Bronchial epithelial cell (primary cell): Measurements from ENCODE around the gene EPS8L3. TPM values are rescaled to one million over a fixed set of nuclear protein-coding genes. Genes with fewer than 3 reads are reported as not detected.
A peak's percentile ranks its signal among the peaks of the same experiment; 100 is the strongest.
"Not testable (repeated sequence)": the region's sequence is repeated elsewhere in the genome, so short reads cannot be mapped to it uniquely, and the experiment has no call there.

Experiments used
- DNase-seq: peaks from one replicate; pipeline ENCODE4 v3.0.0-alpha.2; 2010; ENCODE audit warnings: low read depth
- FAIRE-seq: peaks from 2 replicates; lab custom pipeline; 2011; peaks lifted over from hg19 to GRCh38; lab: Jason Lieb, UNC
- H3K27me3 ChIP-seq: 2 replicates; pipeline ENCODE4 v1.5.1; 2011; ENCODE audit warnings: low read length; ENCODE audit not compliant: control insufficient read depth, insufficient read depth
- H3K36me3 ChIP-seq: 2 replicates; pipeline ENCODE4 v1.5.1; 2011; ENCODE audit warnings: low read length; ENCODE audit not compliant: control insufficient read depth, insufficient read depth
- H3K4me3 ChIP-seq: 2 replicates; pipeline ENCODE4 v1.5.1; 2011; ENCODE audit warnings: mild to moderate bottlenecking, low read depth, low read length, control low read depth
- CTCF ChIP-seq: IDR thresholded peaks from 2 replicates; pipeline ENCODE4 v1.5.1; 2011; ENCODE audit warnings: mild to moderate bottlenecking, moderate library complexity, low read length, control low read depth, inconsistent platforms; ENCODE audit not compliant: insufficient read depth, severe bottlenecking
- total RNA-seq: library from RNA; depleted of rRNA; stranded (reverse); fragments of >200 nt; gene quantifications from 2 replicates; pipeline ENCODE4 v1.2.1, GENCODE V29; 2014

The EPS8L3 gene
- total RNA-seq, 1 donor from 2014 or later, result not detected

DNA sequence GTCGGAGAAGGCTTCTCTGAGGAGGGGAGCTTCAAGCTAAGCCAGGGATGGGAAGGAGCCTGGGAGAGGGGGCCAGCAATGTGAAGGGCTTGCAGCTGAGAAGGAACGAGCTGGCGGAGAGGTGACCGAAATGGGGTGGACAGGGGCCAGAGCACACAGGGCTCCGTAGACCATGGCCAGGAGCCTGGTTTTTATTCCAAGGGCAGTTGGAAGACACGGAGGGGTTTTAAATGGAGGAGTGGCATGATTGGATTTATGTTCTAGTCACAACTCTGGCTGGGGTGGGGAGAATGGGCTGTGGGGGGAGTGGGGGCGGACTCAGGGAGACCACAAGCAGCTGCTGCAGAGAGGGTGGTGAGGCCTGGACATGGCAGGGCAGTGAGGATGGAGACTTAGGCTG lies 5.1 kb upstream of the EPS8L3 start:
- H3K4me3 ChIP-seq, result no peak overlapping the region
- FAIRE-seq (no peak), DNase-seq (no peak)
- no peaks in the 10 kb centered on the region for H3K36me3 ChIP-seq
- no peaks in the 10 kb centered on the region for H3K27me3 ChIP-seq
- TF ChIP-seq CTCF, result no peak

DNA sequence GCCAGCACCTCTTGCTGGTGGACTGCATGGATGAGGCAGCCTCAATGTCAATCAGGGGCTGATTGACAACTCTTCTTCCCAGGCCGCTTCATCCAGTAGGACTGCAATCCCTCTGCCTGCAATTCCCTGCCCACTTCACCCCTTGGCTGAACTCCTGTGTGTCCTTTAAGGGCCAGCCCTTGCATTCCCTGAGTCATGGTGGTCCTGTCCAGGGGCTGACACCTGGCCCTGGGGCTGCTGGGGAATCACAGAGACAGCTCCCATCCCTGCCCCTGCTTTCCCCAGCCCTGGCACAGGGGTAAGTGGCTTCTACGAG lies 4.6 kb upstream of the EPS8L3 start:
- TF ChIP-seq CTCF, result no peak
- Histone ChIP-seq H3K27me3 (no peaks in the 10 kb centered on the region), H3K36me3 (no peaks in the 10 kb centered on the region), H3K4me3 (no peak overlapping the region)
- FAIRE-seq (no peak), DNase-seq (no peak)

GRCh38 chr1:109767637-109768334 lies 4.1 kb upstream of the EPS8L3 start:
- H3K4me3 ChIP-seq, result no peak overlapping the region
- H3K27me3 ChIP-seq, result no peaks in the 10 kb centered on the region
- DNase-seq, result no peak
- no peak for TF ChIP-seq CTCF
- FAIRE-seq, result no peak
- no peaks in the 10 kb centered on the region for H3K36me3 ChIP-seq

DNA sequence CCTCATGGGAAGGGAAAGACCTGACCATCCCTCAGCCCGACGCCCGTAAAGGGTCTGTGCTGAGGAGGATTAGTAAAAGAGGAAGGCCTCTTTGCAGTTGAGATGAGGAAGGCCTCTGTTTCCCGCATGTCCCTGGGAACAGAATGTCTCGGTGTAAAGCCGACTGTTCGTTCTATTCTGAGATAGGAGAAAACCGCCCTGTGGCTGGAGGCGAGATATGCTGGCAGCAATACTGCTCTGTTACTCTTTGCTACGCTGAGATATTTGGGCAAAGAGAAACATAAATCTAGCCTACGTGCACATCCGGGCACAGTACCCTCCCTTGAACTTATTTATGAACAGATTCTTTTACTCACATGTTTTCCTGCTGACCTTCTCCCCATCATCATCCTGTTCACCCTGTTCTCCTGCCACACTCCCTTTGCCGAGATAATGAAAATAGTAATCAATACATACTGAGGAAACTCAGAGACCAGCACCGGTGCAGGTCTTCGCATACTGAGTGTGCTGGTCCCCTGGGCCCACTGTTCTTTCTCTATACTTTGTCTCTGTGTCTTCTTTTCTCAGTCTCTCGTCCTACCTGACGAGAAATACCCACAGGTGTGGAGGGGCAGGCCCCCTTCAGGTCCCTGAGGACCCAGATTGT lies 3.4 kb upstream of the EPS8L3 start:
- H3K36me3 ChIP-seq, DNase-seq, FAIRE-seq, H3K27me3 ChIP-seq, H3K4me3 ChIP-seq: not testable (repeated sequence)

- DNase-seq (no peak), FAIRE-seq (peak; percentile 36)
- H3K27me3 ChIP-seq, result no peaks in the 10 kb centered on the region
- no peak overlapping the region for H3K4me3 ChIP-seq
- TF ChIP-seq CTCF, result no peak
- no peaks in the 10 kb centered on the region for H3K36me3 ChIP-seq
These were observed 2.3 kb upstream of the EPS8L3 start for GRCh38 chr1:109765896-109766615.

DNA sequence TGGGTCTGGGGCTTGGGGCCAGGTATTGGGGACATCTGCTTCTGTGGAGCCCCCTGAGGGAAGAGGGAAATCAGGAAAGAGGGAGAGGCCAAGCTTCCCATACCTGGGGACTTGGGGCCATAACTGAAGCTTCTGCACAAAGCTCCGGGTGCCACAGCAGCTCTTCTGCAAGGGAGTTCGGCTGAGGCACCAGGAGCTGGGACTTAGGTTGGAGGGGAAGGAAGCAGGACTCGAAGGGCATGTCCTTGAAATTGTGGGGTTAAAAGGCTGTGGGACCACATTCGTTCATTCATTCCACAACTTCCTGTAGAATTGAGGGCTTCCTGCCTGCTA lies 1.7 kb upstream of the EPS8L3 start:
- DNase-seq, result no peak

More for the DNA sequence above, 1.7 kb upstream of the EPS8L3 start:
- Histone ChIP-seq H3K4me3 (no peak overlapping the region), H3K36me3 (no peaks in the 10 kb centered on the region), H3K27me3 (no peaks in the 10 kb centered on the region)
- TF ChIP-seq CTCF, result no peak
- no peak for FAIRE-seq
